GM19043 (cell line): ENCODE results near the gene TMEM94.
"Not testable (repeated sequence)": the region's sequence is repeated elsewhere in the genome, so short reads cannot be mapped to it uniquely, and the experiment has no call there.

ENCODE experiments used
- ATAC-seq: cut with Tn5 transposase; IDR thresholded peaks from one replicate; pipeline ENCODE4 v1.9.1; 2021; ENCODE audit warnings: low read depth; ENCODE audit not compliant: unreplicated experiment

TMEM94 gene

GRCh38 chr17:75475851-75476250, 19.4 kb downstream of the TMEM94 start:
- ATAC-seq: no peak

GRCh38 chr17:75476271-75476671, 19.8 kb downstream of the TMEM94 start:
- no peak for ATAC-seq

GRCh38 chr17:75476752-75477489, 20.5 kb downstream of the TMEM94 start:
- no peak for ATAC-seq

GRCh38 chr17:75477490-75477862, 21.0 kb downstream of the TMEM94 start:
- not testable (repeated sequence) for ATAC-seq

- no peak for ATAC-seq
These were observed 22.1 kb downstream of the TMEM94 start for GRCh38 chr17:75478508-75478907.

- ATAC-seq: no peak
These were observed 23.8 kb downstream of the TMEM94 start for GRCh38 chr17:75480281-75480680.

- ATAC-seq: no peak
These were observed 25.0 kb downstream of the TMEM94 start for GRCh38 chr17:75481194-75482068.

- no peak for ATAC-seq
These were observed 25.9 kb downstream of the TMEM94 start for GRCh38 chr17:75482098-75482942.

- ATAC-seq: no peak
These were observed 29.3 kb downstream of the TMEM94 start for GRCh38 chr17:75485688-75486087.

- no peak for ATAC-seq
These were observed 29.7 kb downstream of the TMEM94 start for GRCh38 chr17:75486151-75486550.

- no peak for ATAC-seq
These were observed 30.5 kb downstream of the TMEM94 start for GRCh38 chr17:75486951-75487350.

- ATAC-seq: no peak
These were observed 31.1 kb downstream of the TMEM94 start for GRCh38 chr17:75487351-75488070.

- ATAC-seq: no peak
These were observed 32.5 kb downstream of the TMEM94 start for GRCh38 chr17:75488693-75489510.

GRCh38 chr17:75489511-75489955, 33.1 kb downstream of the TMEM94 start:
- no peak for ATAC-seq

GRCh38 chr17:75490173-75490743, 33.8 kb downstream of the TMEM94 start:
- no peak for ATAC-seq

GRCh38 chr17:75490953-75491649, 34.7 kb downstream of the TMEM94 start:
- ATAC-seq: no peak

- ATAC-seq: no peak
These were observed 35.2 kb downstream of the TMEM94 start for GRCh38 chr17:75491680-75492079.

GRCh38 chr17:75492555-75493168, 36.2 kb downstream of the TMEM94 start:
- no peak for ATAC-seq
